ENCODE results near the gene MORN1. TPM values are rescaled to one million over a fixed set of nuclear protein-coding genes. Genes with fewer than 3 reads are reported as not detected.

The MORN1 gene
- total RNA-seq, 1 experiment from 2014 or later: 6.2 TPM

DNA sequence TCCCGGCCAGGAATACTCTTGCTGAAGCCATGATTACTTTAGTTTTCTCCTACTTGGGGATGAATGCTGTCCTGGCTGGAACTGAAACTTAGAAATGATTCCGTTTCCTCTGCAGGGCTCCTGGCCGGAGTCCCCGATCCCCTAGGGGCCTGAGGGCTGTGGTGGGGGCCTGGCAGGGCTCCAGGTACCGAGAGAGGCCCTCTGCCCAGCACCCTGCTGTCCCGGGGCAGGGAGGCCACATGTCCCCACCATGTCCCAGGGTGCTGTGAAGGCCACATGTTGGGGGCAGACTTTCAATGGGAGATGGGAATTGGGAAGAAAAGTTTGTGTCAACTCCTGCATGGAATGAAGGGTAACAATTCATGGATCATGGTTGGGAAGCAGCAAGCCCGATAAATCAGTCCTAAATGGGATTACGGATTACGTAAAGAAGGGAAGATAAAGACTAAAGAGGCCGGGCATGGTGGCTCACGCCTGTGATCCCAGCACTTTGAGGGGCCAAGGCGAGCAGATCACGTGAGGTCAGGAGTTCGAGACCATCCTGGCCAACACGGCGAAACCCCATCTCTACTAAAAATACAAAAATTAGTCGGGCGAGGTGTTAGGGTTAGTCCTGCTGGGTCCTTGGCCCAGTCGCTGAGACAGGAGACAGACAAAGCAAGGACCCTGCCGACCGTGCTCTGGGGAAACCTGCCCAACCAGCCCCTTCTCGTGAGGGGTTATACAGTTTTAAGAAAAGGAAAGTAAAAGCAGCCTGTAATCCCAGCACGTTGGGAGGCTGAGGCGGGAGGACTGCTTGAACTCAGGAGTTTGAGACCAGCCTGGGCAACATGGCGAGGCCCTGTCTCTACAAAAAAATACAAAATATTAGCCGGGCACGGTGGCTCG lies 37.6 kb downstream of the MORN1 start:
- H2AFZ ChIP-seq (ENCODE audit: low read length): no peak overlapping the region
- H3K27ac ChIP-seq (ENCODE audit: low read length): no peak overlapping the region
- no peaks in the 10 kb centered on the region for H3K9me2 ChIP-seq (replicated peaks; ENCODE audit: insufficient read depth, low read length)
- no peaks in the 10 kb centered on the region for H3K79me2 ChIP-seq (ENCODE audit: low read length)
- no peak overlapping the region for H3K4me2 ChIP-seq (ENCODE audit: low read depth, low read length, poor library complexity, severe bottlenecking)
- H3K36me3 ChIP-seq (ENCODE audit: insufficient read depth, low read length): no peaks in the 10 kb centered on the region
- no peak for DNase-seq
- no peaks in the 10 kb centered on the region for H3K27me3 ChIP-seq (ENCODE audit: low read length)
- no peaks in the 10 kb centered on the region for H3K9me3 ChIP-seq (ENCODE audit: low read length)
- no peaks in the 10 kb centered on the region for H4K20me1 ChIP-seq (ENCODE audit: insufficient read depth, low read depth, low read length)
- H3K4me1 ChIP-seq (ENCODE audit: low read length): peaks cover 16% of the 10 kb centered on the region
- no peak overlapping the region for H3K9ac ChIP-seq (ENCODE audit: low read length)
- no peak overlapping the region for H3K4me3 ChIP-seq (ENCODE audit: low read length)

DNA sequence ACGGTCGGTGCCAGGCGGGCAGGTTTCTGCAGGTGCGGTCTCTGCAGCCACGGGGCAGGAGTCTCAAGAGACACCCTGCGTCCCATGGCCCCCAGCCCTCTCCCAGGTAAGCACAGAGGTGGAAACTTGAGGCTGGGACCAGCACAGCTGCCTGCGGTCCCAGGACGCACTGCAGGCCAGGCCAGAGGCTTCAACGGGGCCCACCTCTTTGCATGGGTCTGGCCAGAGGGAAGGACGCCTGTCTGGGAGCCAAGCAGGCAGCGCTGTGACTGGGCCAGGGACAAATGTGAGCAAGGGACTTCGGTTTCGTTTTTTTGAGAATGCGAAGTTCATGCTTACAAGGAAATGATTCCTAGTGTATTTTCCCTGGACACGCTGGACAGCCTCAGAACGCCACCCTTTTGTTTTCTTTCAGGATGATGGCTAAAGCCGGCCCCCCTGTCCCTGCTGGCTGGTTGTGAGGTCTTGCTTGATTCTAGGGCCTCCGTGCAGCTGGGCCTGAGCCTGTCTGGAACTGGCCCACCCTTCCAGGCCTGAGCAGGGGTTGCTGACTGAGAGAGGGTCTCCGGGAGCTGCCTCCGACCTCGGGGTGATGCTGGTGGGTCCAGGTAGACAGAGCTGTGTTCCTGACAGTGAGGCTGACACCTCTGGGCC lies 38.3 kb downstream of the MORN1 start:
- Histone ChIP-seq H3K9ac (ENCODE audit: low read length) (no peak overlapping the region), H3K9me2 (replicated peaks; ENCODE audit: insufficient read depth, low read length) (no peaks in the 10 kb centered on the region), H3K79me2 (ENCODE audit: low read length) (no peaks in the 10 kb centered on the region), H3K27me3 (ENCODE audit: low read length) (no peaks in the 10 kb centered on the region), H4K20me1 (ENCODE audit: insufficient read depth, low read depth, low read length) (no peaks in the 10 kb centered on the region), H3K4me1 (ENCODE audit: low read length) (peaks cover 16% of the 10 kb centered on the region), H3K4me3 (ENCODE audit: low read length) (no peak overlapping the region), H2AFZ (ENCODE audit: low read length) (no peak overlapping the region), H3K4me2 (ENCODE audit: low read depth, low read length, poor library complexity, severe bottlenecking) (no peak overlapping the region), H3K36me3 (ENCODE audit: insufficient read depth, low read length) (no peaks in the 10 kb centered on the region), H3K27ac (ENCODE audit: low read length) (no peak overlapping the region), H3K9me3 (ENCODE audit: low read length) (no peaks in the 10 kb centered on the region)
- no peak for DNase-seq

DNA sequence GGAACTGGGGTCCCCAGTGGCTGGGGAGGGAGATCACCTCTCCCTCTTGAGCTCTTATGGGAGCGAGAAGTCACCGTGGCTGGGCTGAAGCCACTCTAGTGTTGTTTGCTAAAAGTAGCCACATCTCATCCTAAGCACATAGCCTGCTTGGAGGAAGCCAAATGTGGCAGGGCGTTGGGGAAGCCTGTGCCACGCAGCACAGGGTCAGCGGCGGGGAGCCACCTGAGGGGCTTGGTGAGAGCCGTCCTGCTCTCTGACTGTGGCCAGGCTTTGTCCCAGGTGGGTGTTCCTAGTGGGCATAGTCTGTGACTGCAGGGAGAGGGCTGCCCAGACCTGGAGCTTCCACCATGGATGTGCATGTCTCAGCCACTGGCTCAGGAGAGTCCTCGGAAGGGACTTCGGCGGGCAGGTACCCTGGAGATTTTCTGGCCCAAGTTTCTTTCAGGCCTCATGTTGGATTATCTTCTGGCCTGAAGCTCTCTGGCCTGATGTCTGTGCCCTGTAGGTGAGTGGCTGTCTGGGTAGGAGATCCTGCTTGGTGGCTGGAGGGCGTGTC lies 38.9 kb downstream of the MORN1 start:
- no peak overlapping the region for H3K9ac ChIP-seq (ENCODE audit: low read length)
- H3K9me3 ChIP-seq (ENCODE audit: low read length): no peaks in the 10 kb centered on the region
- no peaks in the 10 kb centered on the region for H3K36me3 ChIP-seq (ENCODE audit: insufficient read depth, low read length)
- no peaks in the 10 kb centered on the region for H3K27me3 ChIP-seq (ENCODE audit: low read length)
- no peak for DNase-seq
- peaks cover 16% of the 10 kb centered on the region for H3K4me1 ChIP-seq (ENCODE audit: low read length)
- H4K20me1 ChIP-seq (ENCODE audit: insufficient read depth, low read depth, low read length): no peaks in the 10 kb centered on the region
- no peak overlapping the region for H2AFZ ChIP-seq (ENCODE audit: low read length)
- H3K27ac ChIP-seq (ENCODE audit: low read length): no peak overlapping the region
- H3K9me2 ChIP-seq (replicated peaks; ENCODE audit: insufficient read depth, low read length): no peaks in the 10 kb centered on the region
- H3K4me3 ChIP-seq (ENCODE audit: low read length): no peak overlapping the region
- no peaks in the 10 kb centered on the region for H3K79me2 ChIP-seq (ENCODE audit: low read length)
- no peak overlapping the region for H3K4me2 ChIP-seq (ENCODE audit: low read depth, low read length, poor library complexity, severe bottlenecking)

DNA sequence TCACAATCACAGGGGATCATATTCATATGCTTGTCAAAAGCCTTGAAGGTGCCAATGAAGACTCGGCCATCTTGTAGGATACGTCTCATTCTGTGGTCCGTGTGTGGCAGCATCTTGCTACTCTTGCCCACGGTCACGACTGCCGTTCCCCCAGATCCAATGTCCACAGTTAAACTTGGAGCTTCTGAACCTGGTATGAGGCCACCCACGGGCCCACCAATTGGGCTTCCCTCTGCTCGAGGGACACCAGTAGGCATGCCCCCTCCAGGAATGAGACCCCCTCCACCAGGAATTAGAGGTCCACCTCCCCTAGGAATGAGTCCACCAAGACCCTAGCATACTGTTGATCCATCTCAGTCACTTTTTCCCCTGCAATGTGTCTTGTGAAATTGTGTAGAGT lies 39.6 kb downstream of the MORN1 start:
- H3K79me2 ChIP-seq (ENCODE audit: low read length): no peaks in the 10 kb centered on the region
- DNase-seq: no peak
- no peak overlapping the region for H3K27ac ChIP-seq (ENCODE audit: low read length)

DNA sequence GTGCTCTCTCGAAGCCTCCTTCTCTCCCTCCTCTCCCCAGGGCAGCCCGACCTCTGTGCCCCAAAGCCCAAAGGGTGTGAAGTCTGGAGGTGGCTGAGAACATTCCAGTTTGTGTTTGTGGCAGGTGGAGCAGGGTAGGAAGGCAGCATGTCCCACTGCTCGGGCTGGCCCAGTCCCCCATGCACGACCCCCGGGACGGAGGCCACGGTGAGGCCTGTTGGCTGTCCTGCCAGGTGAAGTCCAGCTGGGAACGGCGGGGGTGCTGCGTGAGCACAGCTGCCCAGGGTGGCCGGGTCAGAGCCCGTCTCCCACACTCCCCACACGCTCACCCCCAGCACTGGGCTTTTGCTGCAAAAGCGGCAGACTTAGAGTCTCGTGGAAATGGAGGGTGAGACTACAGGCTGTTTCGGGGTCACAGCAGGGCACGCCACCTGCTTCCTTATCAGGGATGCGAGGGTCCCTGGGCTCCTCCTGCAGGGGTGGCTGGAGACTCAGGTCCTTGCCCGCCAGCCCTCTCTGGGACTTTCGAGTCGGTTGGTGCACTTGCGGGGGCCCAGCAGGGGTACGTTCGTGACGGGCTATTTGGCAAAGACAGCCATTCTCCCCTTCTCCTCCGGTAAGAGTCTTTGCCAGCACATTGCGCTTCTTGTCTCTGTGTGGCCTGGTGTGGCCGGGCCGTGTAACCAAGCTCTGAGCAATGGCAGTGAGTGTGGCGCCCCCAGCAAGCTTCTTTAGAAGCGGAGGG lies 40.3 kb downstream of the MORN1 start:
- Histone ChIP-seq H3K36me3 (ENCODE audit: insufficient read depth, low read length) (no peaks in the 10 kb centered on the region), H3K9me2 (replicated peaks; ENCODE audit: insufficient read depth, low read length) (no peaks in the 10 kb centered on the region), H4K20me1 (ENCODE audit: insufficient read depth, low read depth, low read length) (no peaks in the 10 kb centered on the region), H2AFZ (ENCODE audit: low read length) (no peak overlapping the region), H3K4me1 (ENCODE audit: low read length) (peaks cover 16% of the 10 kb centered on the region), H3K9ac (ENCODE audit: low read length) (no peak overlapping the region), H3K27me3 (ENCODE audit: low read length) (no peaks in the 10 kb centered on the region), H3K9me3 (ENCODE audit: low read length) (no peaks in the 10 kb centered on the region), H3K79me2 (ENCODE audit: low read length) (no peaks in the 10 kb centered on the region), H3K27ac (ENCODE audit: low read length) (no peak overlapping the region), H3K4me2 (ENCODE audit: low read depth, low read length, poor library complexity, severe bottlenecking) (no peak overlapping the region), H3K4me3 (ENCODE audit: low read length) (no peak overlapping the region)
- DNase-seq: no peak

More for the DNA sequence above, 39.6 kb downstream of the MORN1 start:
- no peak overlapping the region for H3K4me2 ChIP-seq (ENCODE audit: low read depth, low read length, poor library complexity, severe bottlenecking)
- no peaks in the 10 kb centered on the region for H4K20me1 ChIP-seq (ENCODE audit: insufficient read depth, low read depth, low read length)
- no peaks in the 10 kb centered on the region for H3K9me3 ChIP-seq (ENCODE audit: low read length)
- no peaks in the 10 kb centered on the region for H3K9me2 ChIP-seq (replicated peaks; ENCODE audit: insufficient read depth, low read length)
- no peaks in the 10 kb centered on the region for H3K36me3 ChIP-seq (ENCODE audit: insufficient read depth, low read length)
- H3K9ac ChIP-seq (ENCODE audit: low read length): no peak overlapping the region
- no peaks in the 10 kb centered on the region for H3K27me3 ChIP-seq (ENCODE audit: low read length)
- no peak overlapping the region for H2AFZ ChIP-seq (ENCODE audit: low read length)
- H3K4me1 ChIP-seq (ENCODE audit: low read length): peaks cover 16% of the 10 kb centered on the region
- H3K4me3 ChIP-seq (ENCODE audit: low read length): no peak overlapping the region

DNA sequence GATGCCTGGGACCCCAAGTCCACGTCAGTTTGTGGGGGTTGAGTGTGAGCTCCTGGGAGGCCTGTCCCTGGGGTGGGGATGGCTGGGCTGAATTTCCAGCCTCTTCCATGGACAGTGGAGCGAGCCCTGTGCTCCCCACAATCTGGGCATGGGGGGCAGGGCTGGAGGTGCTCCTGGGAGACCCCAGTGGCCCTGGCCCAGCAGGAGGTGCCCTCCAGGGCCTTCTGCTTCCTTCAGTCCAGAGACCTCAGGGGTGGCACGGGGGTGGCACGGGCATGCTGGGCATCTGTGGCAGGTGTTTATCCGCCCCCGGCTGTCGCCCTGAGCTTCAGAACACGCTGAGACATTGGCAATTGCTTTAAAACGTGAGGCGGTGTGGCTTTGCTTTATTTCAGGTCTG lies 40.9 kb downstream of the MORN1 start:
- Histone ChIP-seq H3K27me3 (ENCODE audit: low read length) (no peaks in the 10 kb centered on the region), H3K9me2 (replicated peaks; ENCODE audit: insufficient read depth, low read length) (no peaks in the 10 kb centered on the region), H3K4me1 (ENCODE audit: low read length) (peaks cover 16% of the 10 kb centered on the region), H4K20me1 (ENCODE audit: insufficient read depth, low read depth, low read length) (no peaks in the 10 kb centered on the region), H3K9me3 (ENCODE audit: low read length) (no peaks in the 10 kb centered on the region), H3K27ac (ENCODE audit: low read length) (no peak overlapping the region), H3K79me2 (ENCODE audit: low read length) (no peaks in the 10 kb centered on the region), H3K4me2 (ENCODE audit: low read depth, low read length, poor library complexity, severe bottlenecking) (peak overlapping the region; percentile 21), H3K36me3 (ENCODE audit: insufficient read depth, low read length) (no peaks in the 10 kb centered on the region), H2AFZ (ENCODE audit: low read length) (no peak overlapping the region), H3K9ac (ENCODE audit: low read length) (no peak overlapping the region), H3K4me3 (ENCODE audit: low read length) (no peak overlapping the region)
- DNase-seq: no peak

DNA sequence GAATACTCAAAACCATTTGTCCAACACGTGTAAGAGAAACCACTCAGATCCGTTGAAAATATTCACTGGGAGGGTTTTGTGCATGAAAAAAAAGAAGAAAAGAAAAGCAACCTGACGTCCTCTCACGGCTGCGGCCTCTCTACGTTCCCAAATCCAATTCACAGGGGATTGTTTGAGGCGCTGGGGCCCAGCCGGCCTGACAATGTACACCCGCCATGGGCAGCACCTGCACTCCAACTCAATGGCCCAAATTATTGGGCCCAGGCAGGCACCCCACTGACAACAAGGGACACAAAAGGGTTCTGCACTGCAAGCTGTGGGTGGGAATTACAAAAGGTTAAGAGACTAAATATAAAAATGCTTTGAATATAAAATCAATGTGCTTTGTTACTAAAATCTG lies 41.5 kb downstream of the MORN1 start:
- Histone ChIP-seq H3K9me2 (replicated peaks; ENCODE audit: insufficient read depth, low read length) (no peaks in the 10 kb centered on the region), H3K4me2 (ENCODE audit: low read depth, low read length, poor library complexity, severe bottlenecking) (peak overlapping the region; percentile 21), H4K20me1 (ENCODE audit: insufficient read depth, low read depth, low read length) (no peaks in the 10 kb centered on the region), H3K4me3 (ENCODE audit: low read length) (no peak overlapping the region), H3K27me3 (ENCODE audit: low read length) (no peaks in the 10 kb centered on the region), H3K9ac (ENCODE audit: low read length) (no peak overlapping the region), H2AFZ (ENCODE audit: low read length) (no peak overlapping the region), H3K4me1 (ENCODE audit: low read length) (peaks cover 16% of the 10 kb centered on the region), H3K79me2 (ENCODE audit: low read length) (no peaks in the 10 kb centered on the region), H3K36me3 (ENCODE audit: insufficient read depth, low read length) (no peaks in the 10 kb centered on the region), H3K9me3 (ENCODE audit: low read length) (no peaks in the 10 kb centered on the region), H3K27ac (ENCODE audit: low read length) (no peak overlapping the region)
- no peak for DNase-seq

Measured in Karpas-422 (cell line).